ENCODE results near the gene PTPN12.
A peak's percentile ranks its signal among the peaks of the same experiment; 100 is the strongest.
"Not testable (repeated sequence)": the region's sequence is repeated elsewhere in the genome, so short reads cannot be mapped to it uniquely, and the experiment has no call there.

The PTPN12 gene

DNA sequence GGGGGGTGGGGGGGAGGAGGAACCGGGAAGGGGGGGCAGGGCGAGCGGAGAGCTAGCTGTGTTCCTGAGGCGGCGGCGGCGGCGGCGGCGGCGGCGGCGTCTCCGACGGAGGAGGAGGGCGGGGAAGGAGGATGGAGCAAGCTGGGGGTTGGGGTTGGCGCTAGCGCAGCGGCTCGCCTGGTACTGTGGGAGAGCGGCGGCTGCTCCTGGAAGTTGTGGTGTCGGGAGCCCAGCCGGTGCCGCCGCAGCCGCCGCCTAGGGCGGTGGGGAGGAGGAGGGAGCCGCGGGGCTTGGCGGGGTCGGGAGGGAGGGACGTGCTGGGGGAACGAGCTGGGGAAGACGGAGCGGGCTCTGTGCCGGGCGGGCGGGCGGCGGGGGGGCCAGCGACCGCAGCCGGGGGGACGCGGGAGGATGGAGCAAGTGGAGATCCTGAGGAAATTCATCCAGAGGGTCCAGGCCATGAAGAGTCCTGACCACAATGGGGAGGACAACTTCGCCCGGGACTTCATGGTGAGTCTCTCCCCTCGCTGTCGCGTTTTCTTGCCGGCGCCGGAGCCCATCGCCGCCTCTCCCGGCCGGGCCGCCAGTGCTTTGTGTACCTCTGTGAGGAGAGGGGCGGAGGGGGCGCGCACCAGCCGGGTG is at the start of gene PTPN12:
PTPN12 (plus strand) TSS at position 160 of the 642 bp plus-strand sequence; CDS start at position 412, 252 bp downstream.
- peak in 1 of 2 donors; percentile 6 for DNase-seq (ENCODE audit: low read depth in 2 of 2)

DNA sequence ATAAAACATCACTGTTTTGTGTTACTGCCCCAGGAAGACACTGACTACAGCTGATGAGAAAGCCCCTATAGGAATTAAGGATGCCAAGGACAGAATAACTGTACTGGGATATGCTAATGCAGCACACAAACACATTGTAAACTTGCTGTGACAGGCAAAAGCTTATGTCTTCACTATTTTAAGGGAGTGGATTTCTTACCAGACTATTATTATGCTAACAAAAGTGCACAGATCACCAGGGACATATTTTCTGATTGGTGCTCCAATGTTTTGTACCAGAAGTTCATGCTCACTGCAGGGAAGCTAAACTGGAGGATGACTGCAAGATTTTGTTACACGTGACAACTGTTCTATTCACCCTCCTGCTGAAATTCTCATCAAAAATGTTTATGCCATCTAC is 48.1 kb upstream of the PTPN12 start:
- DNase-seq (ENCODE audit: low read depth in 2 of 2), result no peak

- no peak for DNase-seq (ENCODE audit: low read depth in 2 of 2)
Observed at GRCh38 chr7:77497079-77497478, 40.0 kb upstream of the PTPN12 start.

- no peak for DNase-seq (ENCODE audit: low read depth in 2 of 2)
Observed at GRCh38 chr7:77498659-77499379, 38.3 kb upstream of the PTPN12 start.

DNA sequence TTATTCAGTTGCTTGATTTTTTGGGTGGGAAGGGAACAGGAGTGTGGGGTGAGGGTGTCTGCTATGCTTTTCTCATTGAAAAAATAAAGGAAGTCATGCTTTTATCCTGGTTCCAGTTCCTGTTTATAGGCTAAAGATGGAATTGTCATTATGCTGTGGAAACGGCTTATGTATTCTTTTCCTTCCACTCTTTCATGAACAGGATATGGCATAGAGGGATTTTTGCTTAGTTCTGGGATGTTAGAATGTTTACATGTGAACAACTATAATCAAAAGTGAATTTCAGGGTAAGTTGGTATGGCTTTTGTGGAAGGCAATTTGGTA is 35.9 kb upstream of the PTPN12 start:
- DNase-seq (ENCODE audit: low read depth in 2 of 2), result no peak

DNA sequence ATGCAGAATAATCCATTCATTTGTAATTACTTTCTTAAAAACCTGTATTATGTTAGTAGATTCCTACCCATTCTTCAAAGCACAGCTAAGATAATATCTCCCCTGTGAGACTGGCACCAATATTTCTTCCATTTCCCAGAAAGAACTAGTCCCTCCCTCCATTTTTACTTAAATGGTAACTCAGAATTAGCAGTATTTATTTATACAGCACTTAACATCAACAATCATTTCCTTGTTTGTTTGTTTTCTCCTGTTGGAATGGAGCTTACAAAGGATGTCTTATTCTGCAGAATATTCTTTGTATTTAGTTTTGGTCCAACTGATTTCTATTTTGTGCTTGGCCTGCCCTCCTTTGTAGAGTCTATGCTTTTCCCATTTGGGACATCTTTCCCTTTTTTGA is 32.1 kb upstream of the PTPN12 start:
- no peak for DNase-seq (ENCODE audit: low read depth in 2 of 2)

GRCh38 chr7:77506899-77507298 is 30.2 kb upstream of the PTPN12 start:
- no peak for DNase-seq (ENCODE audit: low read depth in 2 of 2)

DNA sequence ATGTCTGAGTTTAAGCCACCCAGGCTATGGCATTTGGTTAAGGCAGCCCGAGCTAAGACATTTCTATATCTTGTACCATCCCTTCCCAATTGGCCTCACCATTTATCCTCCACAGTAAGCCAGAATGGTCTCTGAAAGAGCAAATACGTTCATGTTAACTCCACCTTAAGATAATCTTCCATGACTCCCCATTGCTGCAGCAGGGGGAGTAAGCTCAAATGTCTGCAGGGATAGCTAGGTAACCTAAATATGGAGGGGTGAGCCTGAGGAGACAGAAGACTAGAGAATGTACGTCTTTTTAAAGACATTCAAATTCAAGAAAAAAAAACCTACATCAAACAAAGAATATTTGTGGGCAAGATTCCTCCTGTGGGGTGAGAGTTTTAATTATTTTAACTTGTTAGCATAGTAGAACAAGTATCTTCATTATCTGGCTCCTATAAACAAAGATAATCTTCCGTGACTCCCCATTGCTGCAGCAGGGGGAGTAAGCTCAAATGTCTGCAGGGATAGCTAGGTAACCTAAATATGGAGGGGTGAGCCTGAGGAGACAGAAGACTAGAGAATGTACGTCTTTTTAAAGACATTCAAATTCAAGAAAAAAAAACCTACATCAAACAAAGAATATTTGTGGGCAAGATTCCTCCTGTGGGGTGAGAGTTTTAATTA is 24.0 kb upstream of the PTPN12 start:
- DNase-seq (ENCODE audit: low read depth in 2 of 2), result not testable (repeated sequence)

DNA sequence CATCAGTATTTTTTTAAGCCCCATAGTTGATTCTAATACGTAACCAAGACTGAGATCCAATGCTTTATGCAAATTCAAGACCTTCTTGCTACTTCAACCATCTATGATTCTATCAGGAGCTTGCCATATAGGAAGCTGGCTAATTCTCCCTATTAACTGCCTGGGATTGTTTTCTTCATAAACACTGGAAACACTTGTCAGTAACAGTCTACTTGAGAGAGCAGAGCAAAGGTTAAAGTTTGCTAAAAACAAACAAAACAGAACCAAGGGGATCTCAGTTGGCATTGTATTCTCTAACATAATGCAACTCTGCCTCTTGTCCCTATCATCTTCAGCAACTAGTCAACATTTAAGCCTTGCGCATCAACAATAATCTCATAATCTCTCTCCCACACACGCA is 21.0 kb upstream of the PTPN12 start:
- no peak for DNase-seq (ENCODE audit: low read depth in 2 of 2)

DNA sequence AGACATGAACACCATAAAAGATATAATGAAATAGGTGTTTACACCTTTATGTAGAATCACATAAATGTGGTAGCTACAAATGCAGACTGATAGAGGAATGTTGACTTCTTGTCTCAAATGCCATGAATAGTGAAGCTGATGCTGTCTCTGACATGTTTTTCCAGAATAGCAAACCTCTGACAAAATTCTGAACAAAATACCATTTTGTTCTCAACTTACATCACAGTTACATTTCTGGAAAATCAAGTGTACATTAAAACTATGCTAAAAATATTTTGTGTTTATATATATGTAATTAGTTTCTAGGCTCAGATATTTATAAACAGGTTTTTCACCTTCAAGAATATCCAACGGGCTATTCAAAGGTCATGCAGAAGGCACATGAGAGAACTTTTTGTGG is 16.8 kb upstream of the PTPN12 start:
- no peak for DNase-seq (ENCODE audit: low read depth in 2 of 2)

GRCh38 chr7:77521537-77521936 is 15.6 kb upstream of the PTPN12 start:
- not testable (repeated sequence) for DNase-seq (ENCODE audit: low read depth in 2 of 2)

DNA sequence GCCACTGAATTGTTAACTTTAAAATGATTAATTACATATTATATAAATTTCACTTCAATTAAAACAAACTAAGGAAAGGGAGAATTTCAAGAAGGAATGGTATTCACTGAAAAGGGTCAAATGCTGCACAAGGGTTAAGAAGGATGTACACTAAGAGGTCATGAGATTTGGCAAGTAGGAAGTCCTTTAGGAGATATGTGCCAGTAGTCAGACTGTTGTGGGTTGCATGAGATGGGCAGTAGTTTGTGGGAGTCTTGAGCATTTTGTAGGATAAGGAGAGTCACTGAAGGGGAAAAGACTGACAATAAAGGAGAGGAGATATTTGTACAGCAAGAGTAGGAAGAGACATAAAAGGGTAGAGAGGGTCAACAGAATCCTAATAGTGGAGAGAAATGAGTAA is 12.4 kb upstream of the PTPN12 start:
- DNase-seq (ENCODE audit: low read depth in 2 of 2), result no peak

DNA sequence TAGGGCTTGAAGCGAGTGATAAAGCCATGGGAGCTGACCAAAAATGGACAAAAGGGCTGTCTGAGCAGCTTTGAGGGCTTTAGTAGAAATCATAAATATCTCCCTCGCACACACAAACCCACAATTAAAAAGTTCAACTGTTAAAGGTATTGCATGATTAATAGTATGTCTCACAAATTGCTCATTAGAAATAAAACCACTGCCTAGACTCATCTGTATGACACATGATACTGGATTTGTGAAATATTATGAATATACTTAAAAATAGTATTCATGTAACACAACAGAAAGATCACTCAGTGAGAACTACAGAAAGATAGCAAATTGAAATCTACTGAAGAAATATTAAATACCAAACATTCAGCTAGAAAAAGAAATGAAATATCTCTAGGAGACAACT is 11.9 kb upstream of the PTPN12 start:
- no peak for DNase-seq (ENCODE audit: low read depth in 2 of 2)

DNA sequence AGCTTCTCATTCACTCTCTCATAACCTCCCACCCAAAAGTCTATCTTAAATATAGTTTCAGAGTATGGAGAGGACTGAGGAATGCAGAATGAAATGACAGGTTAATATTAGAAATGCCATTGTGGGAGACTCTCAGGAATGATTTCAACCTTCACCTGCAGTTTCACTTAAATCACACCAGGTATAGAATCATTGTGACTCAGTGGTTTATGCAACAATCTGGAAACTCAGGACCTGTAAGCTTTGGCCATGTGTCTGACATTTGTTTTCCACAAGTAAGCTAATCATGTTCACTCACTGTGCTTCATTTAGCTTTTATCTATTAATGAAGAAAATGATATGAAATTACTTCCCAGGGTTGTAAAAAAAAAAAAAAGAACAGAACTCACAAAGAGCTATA is 8.7 kb upstream of the PTPN12 start:
- DNase-seq (ENCODE audit: low read depth in 2 of 2), result no peak

DNA sequence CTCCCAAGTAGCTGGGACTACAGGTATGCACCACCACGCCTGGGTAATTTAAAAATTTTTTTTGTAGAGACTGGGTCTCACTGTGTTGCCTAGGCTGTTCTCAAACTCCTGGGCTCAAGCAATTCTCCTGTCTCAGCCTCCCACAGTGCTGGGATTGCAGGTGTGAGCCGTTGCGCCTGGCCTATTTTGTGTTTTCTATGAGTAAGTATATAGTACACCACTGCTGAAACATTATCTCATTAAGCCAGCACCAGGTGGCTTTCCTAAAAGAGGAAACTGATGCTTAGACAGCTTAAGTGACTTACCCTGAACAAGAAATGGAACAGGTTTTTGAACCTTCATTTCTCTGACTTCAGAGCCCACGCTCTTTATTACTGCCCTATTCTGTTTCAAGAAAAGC is 7.8 kb upstream of the PTPN12 start:
- no peak for DNase-seq (ENCODE audit: low read depth in 2 of 2)

GRCh38 chr7:77531038-77531437 is 6.1 kb upstream of the PTPN12 start:
- no peak for DNase-seq (ENCODE audit: low read depth in 2 of 2)

DNA sequence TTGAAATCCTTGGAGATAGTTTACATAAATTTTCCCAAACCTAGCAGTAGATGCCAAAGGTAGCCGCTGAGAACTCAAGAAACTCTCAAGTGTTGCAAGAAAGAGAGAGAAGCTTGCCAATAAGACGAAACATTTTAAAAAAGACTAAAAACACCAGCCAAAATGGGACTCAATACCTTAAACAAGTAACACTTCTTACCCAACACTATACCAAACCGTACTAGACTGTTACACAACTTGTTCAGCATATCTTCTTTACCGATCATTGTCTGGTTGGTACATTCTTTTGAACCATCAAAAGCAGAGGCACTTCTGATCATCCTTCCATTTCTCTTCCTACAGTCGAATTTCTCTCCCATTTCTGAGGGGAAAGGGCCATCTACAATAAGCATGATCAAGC is 4.8 kb upstream of the PTPN12 start:
- DNase-seq (ENCODE audit: low read depth in 2 of 2), result no peak

DNA sequence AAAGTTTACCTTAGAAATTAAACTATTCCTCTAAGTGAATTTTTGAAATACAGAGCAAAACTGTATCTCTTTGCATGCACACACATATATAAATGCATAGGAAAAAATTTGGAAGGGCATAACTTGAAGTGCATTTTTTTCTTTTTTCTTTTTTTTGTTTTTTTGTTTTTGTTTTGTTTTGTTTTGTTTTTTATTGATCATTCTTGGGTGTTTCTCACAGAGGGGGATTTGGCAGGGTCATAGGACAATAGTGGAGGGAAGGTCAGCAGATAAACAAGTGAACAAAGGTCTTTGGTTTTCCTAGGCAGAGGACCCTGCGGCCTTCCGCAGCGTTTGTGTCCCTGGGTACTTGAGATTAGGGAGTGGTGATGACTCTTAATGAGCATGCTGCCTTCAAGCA is 4.4 kb upstream of the PTPN12 start:
- DNase-seq (ENCODE audit: low read depth in 2 of 2), result not testable (repeated sequence)

GRCh38 chr7:77534046-77534445 is 3.0 kb upstream of the PTPN12 start:
- DNase-seq (ENCODE audit: low read depth in 2 of 2), result not testable (repeated sequence)

DNA sequence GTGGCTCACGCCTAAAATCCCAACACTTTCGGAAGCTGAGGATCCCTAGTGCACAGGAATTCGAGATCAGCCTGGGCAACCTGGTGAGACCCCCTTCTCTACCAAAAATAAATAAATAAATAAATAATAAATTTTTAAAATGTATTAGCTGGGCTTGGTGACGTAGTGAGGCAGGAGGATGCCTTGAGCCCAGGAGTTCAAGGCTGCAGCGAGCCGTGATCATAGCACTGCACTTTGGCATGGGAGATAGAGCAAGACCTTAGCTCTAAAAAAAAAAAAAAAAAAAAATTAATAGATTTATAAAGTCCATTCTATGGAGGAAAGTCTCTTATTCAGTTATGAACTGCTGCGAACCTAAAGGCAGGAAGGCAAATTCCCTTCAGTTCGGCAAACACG is 1.1 kb upstream of the PTPN12 start:
- no peak for DNase-seq (ENCODE audit: low read depth in 2 of 2)

DNA sequence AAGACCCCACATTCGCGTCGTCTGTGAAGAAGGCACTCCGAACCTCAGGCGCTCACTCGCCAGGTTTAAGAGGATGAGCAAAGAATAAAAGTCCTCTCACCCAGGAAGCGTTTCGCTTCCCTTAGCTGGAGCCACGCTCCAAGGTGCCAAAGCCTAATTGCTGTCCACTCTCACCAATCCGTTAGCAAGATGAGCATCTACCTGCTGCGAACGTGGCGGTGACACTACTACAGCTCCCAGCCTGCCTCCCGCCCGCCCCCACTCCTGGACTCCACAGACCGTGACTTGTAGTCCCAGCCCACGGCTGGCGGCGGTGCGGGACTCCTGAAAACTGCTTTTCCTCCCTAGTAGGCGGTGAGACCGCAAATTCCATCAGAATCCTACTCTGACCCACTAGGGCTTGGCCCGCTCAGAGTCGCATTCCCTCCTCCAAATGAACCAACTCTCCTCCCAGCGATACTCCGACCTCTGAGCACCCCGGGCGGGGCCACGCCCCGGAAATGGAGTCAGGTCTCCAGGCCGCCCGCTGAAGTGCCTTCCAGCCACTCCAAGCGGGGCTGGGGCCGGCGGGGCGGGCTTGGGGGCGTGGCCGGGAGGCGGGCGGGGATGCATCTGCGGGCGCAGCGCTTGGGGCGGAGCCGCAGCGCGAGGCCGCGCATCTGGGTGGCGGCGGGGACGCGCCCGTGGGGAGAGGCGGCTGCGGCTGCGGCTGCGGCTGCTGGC is 521 bp upstream of the PTPN12 start:
- DNase-seq (ENCODE audit: low read depth in 2 of 2), result peak; percentile 95 to 96

GRCh38 chr7:77537778-77538280 is 734 bp downstream of the PTPN12 start:
- DNase-seq (ENCODE audit: low read depth in 2 of 2), result peak in 1 of 2 donors; percentile 11

All from stimulated activated CD8-positive, alpha-beta memory T cell treated with anti-CD3 and anti-CD28 coated beads, Interleukin-2, amount 100 ng/mL, for 1 hour (primary cell).